GM19193 (cell line): ENCODE results near the gene LRRN2.

Source experiments
- POLR2A ChIP-seq: IDR thresholded peaks from 4 replicates; pipeline ENCODE4 v1.6.1; 2011; ENCODE audit not compliant: insufficient read depth, insufficient read length; ENCODE audit errors: extremely low read depth

The LRRN2 gene

GRCh38 chr1:204716660-204717059 is 31.1 kb upstream of the LRRN2 start:
- no peak for TF ChIP-seq POLR2A

- TF ChIP-seq POLR2A: no peak
Measured at GRCh38 chr1:204714861-204715511, 29.4 kb upstream of the LRRN2 start.

- TF ChIP-seq POLR2A: no peak
Measured at GRCh38 chr1:204714194-204714860, 28.8 kb upstream of the LRRN2 start.

GRCh38 chr1:204713541-204713940 is 28.0 kb upstream of the LRRN2 start:
- TF ChIP-seq POLR2A: no peak

GRCh38 chr1:204712708-204713430 is 27.3 kb upstream of the LRRN2 start:
- no peak for TF ChIP-seq POLR2A

- no peak for TF ChIP-seq POLR2A
Measured at GRCh38 chr1:204711947-204712701, 26.6 kb upstream of the LRRN2 start.

- no peak for TF ChIP-seq POLR2A
Measured at GRCh38 chr1:204711103-204711946, 25.8 kb upstream of the LRRN2 start.

- TF ChIP-seq POLR2A: no peak
Measured at GRCh38 chr1:204709960-204710912, 24.7 kb upstream of the LRRN2 start.

- TF ChIP-seq POLR2A: no peak
Measured at GRCh38 chr1:204709021-204709420, 23.5 kb upstream of the LRRN2 start.

- no peak for TF ChIP-seq POLR2A
Measured at GRCh38 chr1:204706838-204707509, 21.4 kb upstream of the LRRN2 start.

GRCh38 chr1:204705888-204706837 is 20.6 kb upstream of the LRRN2 start:
- TF ChIP-seq POLR2A: no peak

- TF ChIP-seq POLR2A: no peak
Measured at GRCh38 chr1:204705493-204705811, 19.9 kb upstream of the LRRN2 start.
